Measurements from ENCODE around the gene UBE2D2.
"Not testable (repeated sequence)": the region's sequence is repeated elsewhere in the genome, so short reads cannot be mapped to it uniquely, and the experiment has no call there.

GRCh38 chr5:139526309-139527089 lies 34.6 kb upstream of the UBE2D2 start:
- not testable (repeated sequence) for TF ChIP-seq CTCF (conservative IDR thresholded peaks at IDR 0.05; ENCODE audit: low read length); EZH2phosphoT487 (IDR thresholded peaks at IDR 0.05; ENCODE audit: borderline replicate concordance, low read depth, low read length)
